GM12872 (cell line): ENCODE measurements around the gene NRXN3.

Experiments used
- CTCF ChIP-seq: IDR thresholded peaks from 3 replicates; pipeline ENCODE4 v1.5.1; 2011; ENCODE audit warnings: low read depth, mild to moderate bottlenecking, low read length, moderate library complexity; ENCODE audit not compliant: insufficient read depth

The NRXN3 gene

GRCh38 chr14:79408696-79409095 lies 1238.5 kb downstream of the NRXN3 start:
- TF ChIP-seq CTCF, result no peak

GRCh38 chr14:79411403-79412174 lies 1241.4 kb downstream of the NRXN3 start:
- TF ChIP-seq CTCF, result no peak

GRCh38 chr14:79412822-79413221 lies 1242.6 kb downstream of the NRXN3 start:
- TF ChIP-seq CTCF, result no peak

- TF ChIP-seq CTCF, result no peak
Measured at GRCh38 chr14:79413734-79414428, 1243.7 kb downstream of the NRXN3 start.

GRCh38 chr14:79415726-79416125 lies 1245.6 kb downstream of the NRXN3 start:
- TF ChIP-seq CTCF, result no peak

GRCh38 chr14:79417961-79418360 lies 1247.8 kb downstream of the NRXN3 start:
- TF ChIP-seq CTCF, result no peak

GRCh38 chr14:79418649-79419415 lies 1248.7 kb downstream of the NRXN3 start:
- TF ChIP-seq CTCF, result no peak
